ENCODE measurements around the gene OR2F1.

The OR2F1 gene

GRCh38 chr7:143953421-143953820 is 1.2 kb upstream of the OR2F1 start:
- no peak for DNase-seq (ENCODE audit: low read depth in 2 of 2)

DNA sequence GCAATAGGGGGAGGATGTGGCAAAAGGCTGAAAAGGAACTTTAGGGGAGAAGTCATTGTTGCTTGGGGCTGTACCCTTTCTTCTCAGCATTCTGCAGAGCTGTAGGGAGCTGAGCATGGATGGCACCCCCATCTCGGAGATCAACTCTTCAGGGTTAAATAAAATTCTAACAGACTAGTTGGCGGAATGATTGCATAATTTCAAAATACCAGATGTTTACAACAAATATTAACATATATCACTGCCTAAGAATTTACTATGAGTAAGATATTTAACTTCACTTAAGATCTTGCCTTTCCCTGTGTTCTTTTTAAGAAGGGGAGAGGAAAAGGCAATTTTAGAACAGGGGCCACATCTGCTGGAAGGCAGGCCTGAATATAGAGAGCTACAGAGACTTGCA is 509 bp upstream of the OR2F1 start:
- no peak for DNase-seq (ENCODE audit: low read depth in 2 of 2)

GRCh38 chr7:143958781-143959180 is 4.1 kb downstream of the OR2F1 start:
- DNase-seq (ENCODE audit: low read depth in 2 of 2) = no peak

DNA sequence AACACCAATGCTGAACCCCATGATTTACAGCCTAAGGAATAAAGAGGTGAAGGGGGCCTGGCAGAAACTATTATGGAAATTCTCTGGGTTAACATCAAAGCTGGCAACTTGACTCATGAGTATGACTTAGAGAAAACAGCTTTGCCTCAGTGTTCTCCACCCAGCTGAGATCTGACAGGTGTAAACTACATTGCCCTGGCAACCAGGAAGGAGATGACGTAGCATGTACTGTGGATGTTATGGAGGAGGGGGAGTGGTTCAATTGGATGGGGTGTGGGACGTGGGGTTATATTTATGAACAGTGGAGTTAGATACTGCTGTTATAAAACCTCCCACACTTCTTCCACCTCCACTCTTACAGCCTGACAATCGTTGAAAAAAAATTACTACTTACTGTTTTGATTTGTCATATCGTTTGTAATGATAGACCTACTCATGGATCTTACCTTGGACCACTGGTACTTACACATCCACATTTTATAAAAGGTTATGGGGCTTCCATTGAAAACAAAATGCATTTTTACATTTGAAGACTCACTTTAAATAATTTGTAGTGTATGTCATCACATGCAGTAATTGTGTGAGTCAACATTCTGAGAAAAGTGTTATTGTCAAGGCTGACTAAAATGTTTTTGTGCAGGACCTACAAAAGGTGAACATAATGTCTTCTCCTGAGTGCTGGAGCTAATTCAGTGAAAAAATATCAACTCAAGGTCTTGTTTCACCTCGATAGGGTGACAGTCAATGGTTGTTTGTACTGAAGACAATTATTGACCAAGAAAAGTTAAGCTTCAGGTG is 6.4 kb downstream of the OR2F1 start:
- DNase-seq (ENCODE audit: low read depth in 2 of 2) = no peak

- DNase-seq (ENCODE audit: low read depth in 2 of 2) = no peak
Measured at GRCh38 chr7:143965280-143965679, 10.6 kb downstream of the OR2F1 start.

DNA sequence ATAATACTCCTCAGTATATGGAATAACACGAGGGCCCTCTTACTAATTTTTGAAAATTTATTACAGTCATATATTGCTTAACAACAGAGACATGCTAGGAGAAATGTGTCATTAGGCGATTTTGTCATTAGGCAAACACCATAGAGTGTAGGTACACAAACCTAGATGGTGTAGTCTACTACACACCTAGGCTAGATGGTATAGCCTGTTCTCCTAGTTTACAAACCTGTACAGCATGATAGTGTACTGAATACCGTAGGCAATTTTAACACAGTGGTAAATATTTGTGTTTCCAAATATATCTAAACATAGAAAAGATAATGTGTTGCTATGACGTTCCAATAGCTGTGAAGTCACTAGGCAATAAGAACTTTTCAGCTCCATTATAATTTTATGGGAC is 12.8 kb downstream of the OR2F1 start:
- no peak for DNase-seq (ENCODE audit: low read depth in 2 of 2)

DNA sequence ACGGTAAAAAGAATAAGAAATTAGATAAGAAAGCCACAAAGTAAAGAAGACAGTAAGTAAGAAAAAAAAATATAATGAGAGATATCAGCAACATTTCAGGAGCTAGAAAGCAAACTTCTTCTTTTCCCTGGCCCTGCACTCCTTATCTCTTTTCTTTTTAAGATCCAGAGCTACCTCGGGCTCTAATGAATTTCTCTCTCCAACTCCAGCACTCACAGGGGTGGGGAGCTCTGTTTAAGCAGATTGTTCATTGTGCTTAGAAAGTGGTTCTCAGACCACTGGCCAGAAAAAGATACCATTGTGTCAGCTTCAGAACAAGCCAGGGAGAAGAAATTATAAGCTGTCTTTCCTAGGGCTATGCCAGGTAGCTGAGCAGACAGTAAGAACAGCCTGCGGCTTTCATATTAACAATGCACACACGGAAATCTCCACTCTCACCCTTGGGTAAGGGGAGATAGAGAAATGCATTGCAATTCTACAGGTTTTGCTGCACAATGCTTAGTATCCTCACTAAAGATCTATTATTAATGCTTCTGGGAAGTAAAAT is 19.3 kb downstream of the OR2F1 start:
- no peak for DNase-seq (ENCODE audit: low read depth in 2 of 2)

- DNase-seq (ENCODE audit: low read depth in 2 of 2) = no peak
Measured at GRCh38 chr7:143974459-143974858, 19.8 kb downstream of the OR2F1 start.

DNA sequence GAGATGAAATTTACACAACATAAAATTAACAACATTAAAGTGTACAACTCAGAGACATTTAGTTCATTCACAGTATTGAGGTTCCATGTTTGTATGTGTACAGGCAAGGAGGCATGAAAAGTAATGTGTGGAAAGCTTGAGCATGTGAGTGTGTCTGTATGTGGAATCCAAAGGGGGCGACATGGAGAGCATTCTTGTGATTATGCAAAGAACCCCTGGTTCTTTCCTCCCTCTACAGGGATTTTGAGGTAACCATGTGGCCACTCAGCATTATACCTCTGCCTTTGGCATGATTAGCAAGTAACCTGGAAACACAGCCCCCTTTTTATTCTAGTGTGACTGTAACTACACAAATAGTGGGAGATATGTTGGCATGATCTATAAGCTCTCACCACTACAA is 21.0 kb downstream of the OR2F1 start:
- DNase-seq (ENCODE audit: low read depth in 2 of 2) = no peak

DNA sequence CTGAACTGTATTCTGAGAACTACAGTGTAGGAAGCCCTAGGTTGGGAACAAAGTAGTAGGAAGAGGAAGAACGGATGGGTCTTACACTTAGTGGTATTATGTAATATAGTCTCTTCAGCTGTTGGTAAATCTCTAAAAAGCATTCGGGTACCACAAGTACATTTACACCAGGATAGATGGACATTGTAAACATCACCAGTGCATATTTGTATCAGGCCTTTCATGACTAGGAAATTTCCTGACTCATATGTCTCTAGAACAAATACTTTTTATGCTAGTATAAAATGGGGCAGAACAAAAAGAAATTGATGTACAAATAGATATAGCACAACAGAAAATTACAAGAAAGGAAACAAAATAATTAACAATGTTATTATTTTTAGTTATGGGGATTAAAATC is 23.9 kb downstream of the OR2F1 start:
- no peak for DNase-seq (ENCODE audit: low read depth in 2 of 2)

DNA sequence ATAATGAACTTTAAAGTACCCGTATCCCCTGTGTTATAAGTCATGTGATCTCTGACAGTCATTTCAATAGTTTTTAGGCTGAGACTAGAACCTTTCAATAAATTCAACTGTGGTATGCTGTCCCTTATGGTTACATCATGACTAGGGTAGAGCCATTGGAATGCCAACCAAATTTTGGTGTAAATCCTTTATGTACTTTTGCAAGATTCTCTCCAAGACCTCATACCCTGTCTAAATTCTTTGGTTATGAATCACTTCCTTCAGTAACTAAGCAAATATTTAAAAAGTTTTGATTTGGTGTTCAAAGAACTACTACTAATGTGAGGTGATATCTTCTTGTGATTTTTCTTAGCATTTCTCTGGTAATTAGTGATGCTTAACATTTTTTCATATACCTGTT is 24.7 kb downstream of the OR2F1 start:
- DNase-seq (ENCODE audit: low read depth in 2 of 2) = no peak

GRCh38 chr7:143979998-143980397 is 25.4 kb downstream of the OR2F1 start:
- no peak for DNase-seq (ENCODE audit: low read depth in 2 of 2)

- no peak for DNase-seq (ENCODE audit: low read depth in 2 of 2)
Measured at GRCh38 chr7:143980746-143981510, 26.3 kb downstream of the OR2F1 start.

GRCh38 chr7:143983960-143984359 is 29.3 kb downstream of the OR2F1 start:
- no peak for DNase-seq (ENCODE audit: low read depth in 2 of 2)

DNA sequence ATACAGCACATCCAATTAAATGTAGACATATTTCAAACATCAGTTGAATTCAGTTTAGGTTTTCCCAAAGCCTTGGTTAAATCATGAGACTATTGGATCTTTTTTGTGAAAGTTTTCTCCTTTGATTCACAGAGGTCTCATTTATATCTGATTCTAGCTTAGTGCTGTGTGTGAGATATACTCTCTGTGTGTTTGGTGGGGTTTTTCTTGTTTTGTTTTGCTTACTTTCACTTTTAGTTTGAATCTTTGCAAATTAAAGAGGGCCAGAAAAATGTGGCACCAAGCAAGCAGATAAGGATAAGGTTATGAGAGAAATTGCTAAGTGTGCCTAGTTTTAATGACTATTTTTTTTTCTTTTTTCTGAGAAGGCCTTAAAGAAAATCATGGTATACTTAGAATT is 32.9 kb downstream of the OR2F1 start:
- DNase-seq (ENCODE audit: low read depth in 2 of 2) = no peak

DNA sequence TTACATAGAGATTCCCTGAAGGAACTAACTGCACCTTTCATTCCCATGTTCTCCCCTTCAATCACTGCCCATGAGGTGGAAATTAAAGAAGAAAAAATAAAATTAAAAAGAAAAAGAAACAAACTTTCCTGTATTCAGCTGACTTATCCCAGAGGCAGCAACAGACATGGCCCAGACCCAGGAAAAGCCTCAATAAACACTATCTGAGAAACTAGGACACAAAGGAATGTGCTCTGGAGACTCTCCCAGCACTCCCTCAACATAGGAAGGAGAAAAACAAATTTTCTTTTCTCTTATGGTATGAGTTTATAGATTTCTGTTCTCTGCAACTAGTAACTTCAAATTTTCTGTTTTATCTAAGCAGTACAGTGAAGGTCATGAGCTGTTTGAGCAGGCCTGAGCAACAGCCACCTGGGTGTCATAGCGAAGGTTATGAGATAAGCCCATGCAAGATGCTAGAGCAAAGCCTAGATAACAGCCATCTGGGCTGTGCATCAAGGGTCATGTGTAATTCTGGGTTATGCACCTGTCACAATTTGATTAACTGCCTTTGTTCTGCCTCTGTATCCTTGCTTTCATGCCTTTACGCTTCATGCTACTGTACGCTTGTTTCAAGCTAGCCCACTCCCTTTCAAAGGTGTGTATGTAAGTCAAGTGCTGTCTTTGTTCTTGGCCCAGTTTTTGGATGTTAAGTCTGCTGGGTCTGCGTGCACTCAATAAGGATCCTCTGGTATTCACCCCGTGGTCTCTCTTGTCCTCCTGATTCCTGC is 34.5 kb downstream of the OR2F1 start:
- no peak for DNase-seq (ENCODE audit: low read depth in 2 of 2)

DNA sequence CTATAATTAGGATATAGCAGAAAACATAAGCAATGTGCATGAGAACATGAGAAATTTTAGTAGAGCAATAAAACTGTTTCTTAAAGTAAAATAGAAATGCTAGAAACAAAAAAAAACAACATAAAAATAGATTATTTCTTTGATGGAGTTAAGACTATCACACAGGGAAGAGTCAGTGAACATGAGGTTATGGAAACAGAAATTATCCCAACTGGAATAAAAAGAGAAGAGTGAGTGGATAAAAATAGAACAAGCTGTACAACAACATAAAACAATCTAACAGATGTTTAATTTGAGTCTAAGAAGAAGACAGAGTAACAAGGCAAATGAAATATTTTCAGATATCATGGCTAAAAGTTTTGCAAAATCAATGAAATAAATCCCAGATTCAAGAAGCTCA is 38.0 kb downstream of the OR2F1 start:
- no peak for DNase-seq (ENCODE audit: low read depth in 2 of 2)

DNA sequence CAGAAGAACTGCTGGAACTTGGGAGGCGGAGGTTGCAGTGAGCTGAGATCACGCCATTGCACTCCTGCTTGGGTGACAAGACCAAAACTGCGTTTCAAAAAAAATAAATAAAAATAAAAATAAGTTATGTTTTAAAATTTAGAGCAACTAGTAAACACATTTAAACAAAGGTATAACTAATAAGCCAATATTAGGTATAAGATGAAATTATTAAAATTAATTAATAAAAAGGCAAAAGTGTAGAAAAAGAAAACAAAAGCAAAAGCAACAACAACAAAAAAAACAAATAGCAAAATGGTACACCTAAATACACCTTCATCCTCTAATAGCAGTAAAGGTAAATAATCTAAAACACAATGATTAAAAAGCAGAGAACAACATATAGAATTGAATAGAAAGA is 39.3 kb downstream of the OR2F1 start:
- no peak for DNase-seq (ENCODE audit: low read depth in 2 of 2)

DNA sequence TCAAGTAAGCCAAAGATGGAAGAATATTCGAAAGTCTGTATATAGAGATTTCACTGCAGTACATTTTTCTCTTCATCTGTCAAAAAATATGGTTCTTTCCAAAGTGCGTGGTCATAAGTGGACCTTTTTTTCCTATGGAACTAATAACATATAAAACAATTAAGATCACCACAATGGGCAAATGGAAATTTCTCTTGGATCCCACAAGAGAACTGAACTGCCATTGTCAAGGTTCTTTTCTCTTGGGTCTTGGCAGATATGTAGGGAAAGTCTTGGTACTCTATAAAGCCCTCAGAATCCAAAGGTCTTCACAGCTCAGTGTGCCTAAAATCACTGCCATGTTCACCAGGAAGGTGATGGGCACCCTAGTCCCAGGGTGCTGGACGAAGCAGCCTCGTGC is 45.4 kb downstream of the OR2F1 start, which contains the start of gene OR6B1:
Gene OR6B1 (plus strand): TSS at position 301 of the 400 bp plus-strand sequence. CDS start 3,677 bp downstream, outside the sequence.
- no peak for DNase-seq (ENCODE audit: low read depth in 2 of 2)

GRCh38 chr7:144001543-144001942 is 46.9 kb downstream of the OR2F1 start:
- no peak for DNase-seq (ENCODE audit: low read depth in 2 of 2)

GRCh38 chr7:144004703-144005102 is 50.1 kb downstream of the OR2F1 start:
- no peak for DNase-seq (ENCODE audit: low read depth in 2 of 2)

GRCh38 chr7:144006029-144006691 is 51.5 kb downstream of the OR2F1 start:
- no peak for DNase-seq (ENCODE audit: low read depth in 2 of 2)

Data from stimulated activated CD4-positive, alpha-beta T cell treated with anti-CD3 and anti-CD28 coated beads, Interleukin-12 subunit alpha, Interleukin-12 subunit beta, amount 100 ng/mL, for 24 hours (primary cell).